Measurements from ENCODE around the gene GNAQ. TPM values are rescaled to one million over a fixed set of nuclear protein-coding genes. Genes with fewer than 3 reads are reported as not detected.

Gene GNAQ
- total RNA-seq, 1 experiment from 2014 or later = 28.7 TPM

- intact Hi-C loops (cut with micrococcal nuclease) = no loop called here
- ChIA-PET CTCF (no interaction called here), RAD21 (ENCODE audit: low non-redundant PET in 1 of 2, low total read pairs in 2 of 2, uncharacterized antibody in 2 of 2, unreplicated experiment in 2 of 2) (no interaction called here), POLR2A (no interaction called here)
- no peak for ATAC-seq
- TF ChIP-seq TCF7L2 (IDR thresholded peaks at IDR 0.05; ENCODE audit: borderline replicate concordance, extremely low read depth, insufficient read depth, insufficient read length) = no peak
- no peak for TF ChIP-seq FOSL1 (IDR thresholded peaks at IDR 0.05; ENCODE audit: low read depth)
- no peak for TF ChIP-seq CBX3 (IDR thresholded peaks at IDR 0.05; ENCODE audit: low read depth)
- no peak for TF ChIP-seq JUND (IDR thresholded peaks at IDR 0.05)
- TF ChIP-seq SP1 (IDR thresholded peaks at IDR 0.05; ENCODE audit: low read depth) = no peak
- no peak for TF ChIP-seq ATF3 (IDR thresholded peaks at IDR 0.05)
- TF ChIP-seq POLR2AphosphoS5 (IDR thresholded peaks at IDR 0.05; ENCODE audit: low read depth, low read length) = no peak
- no peak for TF ChIP-seq YY1 (IDR thresholded peaks at IDR 0.05; ENCODE audit: extremely low read depth, insufficient replicate concordance, low read depth, low read length)
- TF ChIP-seq CTCF (IDR thresholded peaks at IDR 0.05 in 2 of 3, conservative IDR thresholded peaks at IDR 0.05 in 1 of 3; ENCODE audit: borderline replicate concordance in 1 of 3, insufficient read depth in 1 of 3, low read depth in 2 of 3, low read length in 2 of 3) = no peak
- no peak for TF ChIP-seq MAX (IDR thresholded peaks at IDR 0.05)
- TF ChIP-seq REST (IDR thresholded peaks at IDR 0.05; ENCODE audit: low read depth) = no peak
- TF ChIP-seq CEBPB (IDR thresholded peaks at IDR 0.05; ENCODE audit: low read depth) = no peak
- TF ChIP-seq SIN3A (IDR thresholded peaks at IDR 0.05; ENCODE audit: low read depth) = no peak
- TF ChIP-seq ELF1 (IDR thresholded peaks at IDR 0.05; ENCODE audit: borderline replicate concordance, low read depth) = no peak
- no peak for TF ChIP-seq ZFX (IDR thresholded peaks at IDR 0.05)
- no peak for TF ChIP-seq EGR1 (IDR thresholded peaks at IDR 0.05; ENCODE audit: low read depth)
- TF ChIP-seq RAD21 (IDR thresholded peaks at IDR 0.05; ENCODE audit: low read depth) = no peak
- TF ChIP-seq ZNF274 (IDR thresholded peaks at IDR 0.05; ENCODE audit: low read depth, low read length) = no peak
- TF ChIP-seq EZH2 (IDR thresholded peaks at IDR 0.05) = no peak
- TF ChIP-seq ZBTB33 (IDR thresholded peaks at IDR 0.05; ENCODE audit: extremely low read depth, insufficient replicate concordance, low read length) = no peak
- no peaks in the 10 kb centered on the region for H3K27me3 ChIP-seq (ENCODE audit: insufficient read depth, low read length)
- H4K20me1 ChIP-seq (ENCODE audit: insufficient read depth) = no peaks in the 10 kb centered on the region
- no peak overlapping the region for H3K4me2 ChIP-seq (ENCODE audit: low read length)
- DNase-seq (ENCODE audit: low read depth, low spot score) = no peak
- H3K79me2 ChIP-seq (ENCODE audit: insufficient read depth, low read length) = no peaks in the 10 kb centered on the region
- no peak overlapping the region for H2AFZ ChIP-seq (ENCODE audit: low read depth, low read length, poor library complexity, severe bottlenecking)
- H3K4me3 ChIP-seq (replicated peaks in 1 of 2; ENCODE audit: low read depth in 1 of 2, low read length in 2 of 2) = no peak overlapping the region
- H3K36me3 ChIP-seq (ENCODE audit: control insufficient read depth in 1 of 2, insufficient read depth in 2 of 2, low read length in 2 of 2) = no peaks in the 10 kb centered on the region
- BruUV-seq (replicated peaks) = no TSS peak
- no peak overlapping the region for H3K9ac ChIP-seq (ENCODE audit: low read length)
- no peak overlapping the region for H3K27ac ChIP-seq (ENCODE audit: low read depth, low read length)
- H3K4me1 ChIP-seq (ENCODE audit: control insufficient read depth in 1 of 2, insufficient read depth in 2 of 2, low read length in 2 of 2) = peaks cover 0 to 7% of the 10 kb centered on the region in 2 experiments; a peak in 1 of 4 replicates
- H3K9me3 ChIP-seq (ENCODE audit: control insufficient read depth in 1 of 2, insufficient read depth in 1 of 2, low read depth in 1 of 2, low read length in 2 of 2) = no peaks in the 10 kb centered on the region
- no peaks in the 10 kb centered on the region for H3K9me2 ChIP-seq (ENCODE audit: insufficient read depth)
These were observed 130.6 kb downstream of the GNAQ start for GRCh38 chr9:77901018-77901417.
